ENCODE measurements around the gene PIGK.

DNA sequence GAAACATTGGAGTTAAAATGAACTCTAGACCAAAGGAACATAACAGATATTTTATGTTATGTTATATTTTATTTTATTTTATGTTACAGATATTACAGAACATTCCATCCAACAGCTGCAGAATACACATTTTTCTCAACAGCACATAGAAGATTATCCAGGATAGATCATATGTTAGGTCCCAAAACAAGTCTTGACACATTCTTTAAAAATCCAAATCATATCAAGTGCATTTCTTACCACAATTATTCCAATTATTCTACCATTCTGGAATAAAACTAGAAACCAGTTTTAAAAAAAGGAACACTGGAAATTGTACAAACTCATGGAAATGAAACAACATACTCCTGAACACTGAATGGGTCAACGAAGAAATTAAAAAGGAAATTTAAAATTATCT lies 30.9 kb upstream of the PIGK start:
- TF ChIP-seq, protein P1, sequence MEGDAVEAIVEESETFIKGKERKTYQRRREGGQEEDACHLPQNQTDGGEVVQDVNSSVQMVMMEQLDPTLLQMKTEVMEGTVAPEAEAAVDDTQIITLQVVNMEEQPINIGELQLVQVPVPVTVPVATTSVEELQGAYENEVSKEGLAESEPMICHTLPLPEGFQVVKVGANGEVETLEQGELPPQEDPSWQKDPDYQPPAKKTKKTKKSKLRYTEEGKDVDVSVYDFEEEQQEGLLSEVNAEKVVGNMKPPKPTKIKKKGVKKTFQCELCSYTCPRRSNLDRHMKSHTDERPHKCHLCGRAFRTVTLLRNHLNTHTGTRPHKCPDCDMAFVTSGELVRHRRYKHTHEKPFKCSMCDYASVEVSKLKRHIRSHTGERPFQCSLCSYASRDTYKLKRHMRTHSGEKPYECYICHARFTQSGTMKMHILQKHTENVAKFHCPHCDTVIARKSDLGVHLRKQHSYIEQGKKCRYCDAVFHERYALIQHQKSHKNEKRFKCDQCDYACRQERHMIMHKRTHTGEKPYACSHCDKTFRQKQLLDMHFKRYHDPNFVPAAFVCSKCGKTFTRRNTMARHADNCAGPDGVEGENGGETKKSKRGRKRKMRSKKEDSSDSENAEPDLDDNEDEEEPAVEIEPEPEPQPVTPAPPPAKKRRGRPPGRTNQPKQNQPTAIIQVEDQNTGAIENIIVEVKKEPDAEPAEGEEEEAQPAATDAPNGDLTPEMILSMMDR (IDR thresholded peaks at IDR 0.05), result no peak
- no peak for TF ChIP-seq POLR2A (IDR thresholded peaks at IDR 0.05)
- no peak for TF ChIP-seq EP300 (IDR thresholded peaks at IDR 0.05)
